Camera-type eye (tissue), 1 donor: ENCODE results near the gene DHDDS. TPM values are rescaled to one million over a fixed set of nuclear protein-coding genes. Genes with fewer than 3 reads are reported as not detected.

ENCODE experiments used
- total RNA-seq: library from RNA; depleted of rRNA; stranded (reverse); fragments of >200 nt; gene quantifications from one replicate; pipeline ENCODE4 v1.2.3, GENCODE V29; 2014

Gene DHDDS
- total RNA-seq = 47.7 TPM

GRCh38 chr1:26431979-26432695, at the start of gene DHDDS:
Gene DHDDS, plus strand, starts transcription at chr1:26432321. Its CDS starts 625 bp downstream, at chr1:26432946.

GRCh38 chr1:26410706-26411623, 21.2 kb upstream of the DHDDS start, which contains the start of gene LIN28A:
Gene LIN28A, plus strand, starts transcription at chr1:26410817. Its CDS starts 75 bp downstream, at chr1:26410892.

GRCh38 chr1:26472320-26472900, 40.3 kb downstream of the DHDDS start, which contains the start of gene HMGN2:
Gene HMGN2, plus strand, starts transcription at chr1:26472440. Its CDS starts 173 bp downstream, at chr1:26472613.

Other genes starting within 250 kb of the DHDDS start
- gene CATSPER4, start 241.7 kb upstream of the DHDDS start, total RNA-seq = not detected
- gene CEP85, start 198.1 kb upstream of the DHDDS start, total RNA-seq = 27.4 TPM
- 9.1 TPM for gene SH3BGRL3, start 152.2 kb upstream of the DHDDS start, total RNA-seq
- 25.1 TPM for gene UBXN11, start 125.7 kb upstream of the DHDDS start, total RNA-seq
- gene CD52, start 114.4 kb upstream of the DHDDS start, total RNA-seq = not detected
- gene CRYBG2, start 78.2 kb upstream of the DHDDS start, total RNA-seq = 1.9 TPM
- gene ZNF683, start 59.6 kb upstream of the DHDDS start, total RNA-seq = not detected
- not detected for gene LIN28A, start 21.5 kb upstream of the DHDDS start, total RNA-seq
- gene HMGN2, start 40.1 kb downstream of the DHDDS start, total RNA-seq = 449 TPM
- 10.8 TPM for gene RPS6KA1, start 97.4 kb downstream of the DHDDS start, total RNA-seq